IgD-negative memory B cell (primary cell): ENCODE results near the gene ABCD3. TPM values are rescaled to one million over a fixed set of nuclear protein-coding genes. Genes with fewer than 3 reads are reported as not detected.
"Not testable (repeated sequence)": the region's sequence is repeated elsewhere in the genome, so short reads cannot be mapped to it uniquely, and the experiment has no call there.

Experiments used
- H3K27ac Mint-ChIP-seq, 3 donors: one replicate each; pipeline ENCODE4 v1.8.0; 2020 to 2022; ENCODE audit warnings: mild to moderate bottlenecking in 3 of 3, mixed read lengths in 3 of 3, moderate library complexity in 1 of 3
- H3K27me3 Mint-ChIP-seq: one replicate; pipeline ENCODE4 v1.8.0; 2021; ENCODE audit warnings: mixed read lengths
- H3K36me3 Mint-ChIP-seq: one replicate; pipeline ENCODE4 v1.8.0; 2020; ENCODE audit warnings: mild to moderate bottlenecking, mixed read lengths
- H3K4me1 Mint-ChIP-seq, 3 donors: one replicate each; pipeline ENCODE4 v1.8.0; 2020 to 2022; ENCODE audit warnings: mixed read lengths in 3 of 3, mild to moderate bottlenecking in 1 of 3
- H3K4me3 Mint-ChIP-seq, 4 donors: one replicate each; pipeline ENCODE4 v1.8.0; 2020 to 2022; ENCODE audit warnings: mild to moderate bottlenecking in 4 of 4, mixed read lengths in 4 of 4, moderate library complexity in 3 of 4
- H3K9me3 Mint-ChIP-seq, 3 donors: one replicate each; pipeline ENCODE4 v1.8.0; 2020 to 2021; ENCODE audit warnings: mixed read lengths in 3 of 3, mild to moderate bottlenecking in 1 of 3
- polyA plus RNA-seq: library from polyadenylated mRNA; unstranded; fragments of 300-500 nt; fragmentation: Illumina TruSeq; gene quantifications from one replicate; pipeline ENCODE4 v1.2.3, GENCODE V29; 2021

Gene ABCD3
- 9.0 TPM for polyA plus RNA-seq

GRCh38 chr1:94417978-94418663 lies at the start of gene ABCD3:
Gene ABCD3 (plus strand): TSS chr1:94418389. CDS start chr1:94418479, 90 bp downstream.
- peak within 1 kb of the TSS in 1 of 3 donors; percentile 60 for H3K27ac Mint-ChIP-seq
- peaks cover 3% of the 10 kb centered on the region for H3K36me3 Mint-ChIP-seq
- H3K4me1 Mint-ChIP-seq, result peaks cover 15 to 23% (median 19%) of the 10 kb centered on the region in 3 donors
- no peak within 1 kb of the TSS for H3K4me3 Mint-ChIP-seq
- H3K9me3 Mint-ChIP-seq, result no peaks in the 10 kb centered on the region
- peaks cover 2% of the 10 kb centered on the region for H3K27me3 Mint-ChIP-seq

- H3K9me3 Mint-ChIP-seq, H3K27ac Mint-ChIP-seq, H3K36me3 Mint-ChIP-seq, H3K4me1 Mint-ChIP-seq, H3K4me3 Mint-ChIP-seq: not testable (repeated sequence)
- H3K27me3 Mint-ChIP-seq, result peaks cover 15% of the 10 kb centered on the region
These were observed 45.4 kb upstream of the ABCD3 start for GRCh38 chr1:94372771-94373170.

DNA sequence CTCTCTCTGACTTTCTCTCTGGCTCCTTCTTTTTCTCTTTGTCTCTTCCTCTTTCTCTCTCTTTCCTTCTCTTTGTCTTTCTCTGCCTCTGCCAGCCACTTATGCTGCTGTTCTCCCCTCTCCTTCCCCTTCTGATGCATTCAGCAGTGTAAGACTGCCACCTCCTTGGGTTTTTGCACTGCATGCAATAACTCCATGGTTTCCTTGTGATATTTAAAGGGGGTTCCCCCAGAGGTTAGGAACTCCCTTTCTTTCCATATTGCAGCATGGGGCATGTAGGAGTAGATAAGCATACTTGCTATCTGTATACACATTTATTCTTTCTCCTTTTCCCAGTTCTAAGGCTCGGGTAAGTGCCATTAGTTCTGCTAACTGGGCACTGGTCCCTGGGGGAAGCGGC lies 44.9 kb upstream of the ABCD3 start:
- H3K4me1 Mint-ChIP-seq, H3K27ac Mint-ChIP-seq, H3K36me3 Mint-ChIP-seq, H3K9me3 Mint-ChIP-seq, H3K4me3 Mint-ChIP-seq: not testable (repeated sequence)
- H3K27me3 Mint-ChIP-seq, result peaks cover 16% of the 10 kb centered on the region

DNA sequence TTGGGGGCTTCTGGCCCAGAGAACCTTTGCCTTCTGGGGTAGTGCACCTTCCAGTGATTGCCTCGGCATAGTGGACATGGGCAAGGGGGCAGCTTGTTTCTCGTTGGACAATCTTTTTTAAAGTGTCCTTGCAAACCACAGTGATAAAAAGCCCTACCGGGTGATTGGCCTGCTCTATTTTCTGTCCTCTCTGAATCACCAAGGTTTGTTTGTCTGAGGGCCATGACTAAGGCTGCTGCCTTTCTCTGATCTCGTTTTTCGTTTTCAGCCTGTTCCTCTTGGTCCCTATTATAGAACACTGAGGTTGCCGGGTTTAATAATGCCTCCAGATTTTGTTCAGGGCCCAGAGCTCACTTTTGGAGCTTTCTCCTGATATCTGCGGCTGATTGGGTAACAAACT lies 42.5 kb upstream of the ABCD3 start:
- H3K9me3 Mint-ChIP-seq, H3K27ac Mint-ChIP-seq, H3K4me3 Mint-ChIP-seq, H3K36me3 Mint-ChIP-seq, H3K4me1 Mint-ChIP-seq: not testable (repeated sequence)
- H3K27me3 Mint-ChIP-seq, result peaks cover 14% of the 10 kb centered on the region

DNA sequence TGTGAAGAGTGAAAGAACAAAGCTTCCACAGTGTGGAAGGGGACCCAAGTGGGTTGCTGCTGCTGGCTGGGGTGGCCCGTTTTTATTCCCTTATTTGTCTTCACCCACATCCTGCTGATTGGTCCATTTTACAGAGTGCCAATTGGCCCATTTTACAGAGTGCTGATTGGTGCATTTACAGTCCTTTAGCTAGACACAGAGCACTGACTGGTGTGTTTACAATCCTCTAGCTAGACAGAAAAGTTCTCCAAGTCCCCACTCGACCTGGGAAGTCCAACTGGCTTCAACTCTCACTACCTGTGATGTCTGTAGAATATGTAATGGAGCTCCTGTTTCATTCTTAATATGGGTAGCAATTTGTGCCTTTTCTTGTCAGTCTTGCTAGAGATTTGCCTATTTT lies 39.7 kb upstream of the ABCD3 start:
- not testable (repeated sequence) for H3K27ac Mint-ChIP-seq, H3K36me3 Mint-ChIP-seq, H3K9me3 Mint-ChIP-seq, H3K4me1 Mint-ChIP-seq, H3K4me3 Mint-ChIP-seq
- H3K27me3 Mint-ChIP-seq, result peaks cover 11% of the 10 kb centered on the region

DNA sequence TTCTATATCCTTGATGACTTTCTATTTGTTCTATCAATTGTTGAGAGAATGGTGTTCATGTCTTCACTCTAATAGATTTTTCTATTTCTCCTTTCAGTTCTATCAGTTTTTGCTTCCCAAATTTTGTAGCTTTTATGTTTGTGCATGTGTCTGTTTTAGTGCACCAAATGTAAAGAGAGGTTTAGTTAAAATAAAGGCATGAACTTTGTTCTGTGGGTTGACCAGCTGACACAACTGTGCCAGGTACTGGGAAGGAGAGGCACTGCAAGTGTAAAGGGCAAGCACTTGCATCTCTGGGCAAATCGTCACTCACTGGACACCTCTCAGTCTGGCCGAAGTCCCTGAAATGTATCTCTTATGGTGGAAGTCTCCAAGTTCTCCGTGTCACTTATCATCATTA lies 38.6 kb upstream of the ABCD3 start:
- Mint-ChIP-seq H3K4me3 (no peak overlapping the region), H3K4me1 (peaks cover 0 to 4% (median 4%) of the 10 kb centered on the region in 3 donors), H3K27ac (no peak overlapping the region), H3K27me3 (peaks cover 14% of the 10 kb centered on the region), H3K9me3 (peaks cover 0 to 2% (median 0%) of the 10 kb centered on the region in 3 donors), H3K36me3 (no peaks in the 10 kb centered on the region)

DNA sequence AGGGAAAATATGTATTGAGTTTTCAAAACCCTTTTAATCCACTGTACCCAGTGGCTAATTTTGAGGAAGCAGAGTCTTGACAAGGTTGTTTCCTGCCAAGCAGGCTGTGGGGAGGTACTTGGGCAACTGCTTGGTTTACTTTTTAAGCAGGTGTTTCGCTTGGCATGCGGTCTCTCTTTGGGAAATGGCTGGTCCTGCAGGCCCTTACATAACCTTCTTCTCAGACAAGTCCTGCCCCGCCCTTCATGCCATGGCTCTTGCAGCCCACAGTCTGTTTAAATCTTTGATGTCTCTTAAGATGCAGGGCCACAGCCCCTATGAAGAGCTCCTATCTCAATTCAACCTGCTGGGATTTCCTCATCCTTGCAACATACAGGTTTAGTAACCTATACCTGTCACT lies 36.0 kb upstream of the ABCD3 start:
- H3K27me3 Mint-ChIP-seq, result peaks cover 16% of the 10 kb centered on the region
- no peak overlapping the region for H3K4me3 Mint-ChIP-seq
- H3K9me3 Mint-ChIP-seq, result peaks cover 0 to 2% (median 0%) of the 10 kb centered on the region in 3 donors
- peaks cover 0 to 11% (median 8%) of the 10 kb centered on the region in 3 donors for H3K4me1 Mint-ChIP-seq
- H3K27ac Mint-ChIP-seq, result no peak overlapping the region
- no peaks in the 10 kb centered on the region for H3K36me3 Mint-ChIP-seq

- peaks cover 11% of the 10 kb centered on the region for H3K27me3 Mint-ChIP-seq
- peaks cover 0 to 3% (median 2%) of the 10 kb centered on the region in 3 donors for H3K9me3 Mint-ChIP-seq
- no peak overlapping the region for H3K27ac Mint-ChIP-seq
- H3K4me1 Mint-ChIP-seq, result peaks cover 0 to 11% (median 8%) of the 10 kb centered on the region in 3 donors
- no peak overlapping the region for H3K4me3 Mint-ChIP-seq
- H3K36me3 Mint-ChIP-seq, result no peaks in the 10 kb centered on the region
These were observed 34.2 kb upstream of the ABCD3 start for GRCh38 chr1:94383966-94384408.

DNA sequence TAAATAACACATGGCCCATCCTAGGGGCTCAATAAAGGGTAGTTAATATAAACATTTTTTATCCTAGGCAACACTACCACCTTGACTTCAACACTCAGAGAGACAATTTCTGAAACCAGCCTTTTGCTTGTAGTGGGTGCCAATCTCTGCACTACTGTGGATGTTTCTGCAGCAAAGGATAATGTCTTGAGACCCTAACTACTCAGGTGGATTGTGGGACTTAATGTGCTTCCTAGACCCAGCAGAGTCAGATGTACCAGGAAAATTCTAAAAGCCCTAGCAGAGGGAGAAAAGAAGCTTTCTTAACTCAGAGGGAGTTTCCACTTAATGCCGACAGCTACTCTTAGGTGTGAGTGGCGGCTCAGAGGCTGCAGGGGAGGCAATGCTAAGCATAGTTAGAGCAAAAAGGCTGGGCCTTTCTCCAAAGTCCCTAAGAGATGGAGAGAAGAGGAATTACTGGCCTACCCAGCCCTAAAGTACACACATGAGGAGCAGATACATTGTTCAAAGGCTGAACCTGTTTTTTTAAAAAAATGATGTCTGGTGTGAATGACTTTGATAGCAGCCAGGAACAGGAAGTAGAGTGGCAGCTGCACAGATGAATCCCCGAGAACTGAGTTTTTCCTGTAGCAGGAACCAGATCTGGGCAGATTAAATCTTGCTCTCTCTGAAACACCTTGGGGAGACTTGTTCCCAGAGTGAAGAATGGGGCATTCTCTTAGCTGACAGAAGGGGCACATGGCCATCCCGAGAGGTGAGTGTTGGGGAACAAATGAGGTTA lies 33.5 kb upstream of the ABCD3 start:
- H3K36me3 Mint-ChIP-seq, result no peaks in the 10 kb centered on the region
- peaks cover 11% of the 10 kb centered on the region for H3K27me3 Mint-ChIP-seq
- H3K9me3 Mint-ChIP-seq, result peaks cover 2 to 3% (median 2%) of the 10 kb centered on the region in 3 donors
- H3K4me3 Mint-ChIP-seq, result peak overlapping the region in 2 of 4 donors; percentile 68 to 78
- H3K27ac Mint-ChIP-seq, result peak overlapping the region in 1 of 3 donors; percentile 58
- H3K4me1 Mint-ChIP-seq, result peaks cover 0 to 11% (median 8%) of the 10 kb centered on the region in 3 donors

GRCh38 chr1:94385308-94385929 lies 32.8 kb upstream of the ABCD3 start:
- Mint-ChIP-seq H3K27me3 (peaks cover 12% of the 10 kb centered on the region), H3K4me3 (peak overlapping the region in 2 of 4 donors; percentile 68 to 78), H3K27ac (peak overlapping the region in 1 of 3 donors; percentile 58), H3K9me3 (peaks cover 3 to 4% (median 3%) of the 10 kb centered on the region in 3 donors), H3K4me1 (peaks cover 0 to 11% (median 8%) of the 10 kb centered on the region in 3 donors), H3K36me3 (no peaks in the 10 kb centered on the region)

DNA sequence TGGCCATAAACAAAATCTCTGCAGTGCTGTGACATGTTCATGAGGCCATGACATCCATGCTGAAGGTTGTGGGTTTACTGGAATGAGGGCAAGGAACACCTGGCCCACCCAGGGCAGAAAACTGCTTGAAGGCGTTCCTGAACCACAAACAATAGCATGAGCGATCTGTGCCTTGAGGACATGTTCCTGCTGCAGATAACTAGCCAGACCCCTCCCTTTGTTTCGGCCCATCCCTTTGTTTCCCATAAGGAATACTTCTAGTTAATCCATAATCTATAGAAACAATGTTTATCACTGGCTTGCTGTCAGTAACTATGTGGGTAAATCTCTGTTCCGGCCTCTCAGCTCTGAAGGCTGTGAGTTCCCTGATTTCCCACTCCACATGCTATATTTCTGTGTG lies 28.9 kb upstream of the ABCD3 start:
- H3K4me1 Mint-ChIP-seq, result peaks cover 0 to 7% (median 4%) of the 10 kb centered on the region in 3 donors
- H3K36me3 Mint-ChIP-seq, result no peaks in the 10 kb centered on the region
- peaks cover 2 to 7% (median 4%) of the 10 kb centered on the region in 3 donors for H3K9me3 Mint-ChIP-seq
- no peak overlapping the region for H3K4me3 Mint-ChIP-seq
- peaks cover 18% of the 10 kb centered on the region for H3K27me3 Mint-ChIP-seq
- H3K27ac Mint-ChIP-seq, result no peak overlapping the region

DNA sequence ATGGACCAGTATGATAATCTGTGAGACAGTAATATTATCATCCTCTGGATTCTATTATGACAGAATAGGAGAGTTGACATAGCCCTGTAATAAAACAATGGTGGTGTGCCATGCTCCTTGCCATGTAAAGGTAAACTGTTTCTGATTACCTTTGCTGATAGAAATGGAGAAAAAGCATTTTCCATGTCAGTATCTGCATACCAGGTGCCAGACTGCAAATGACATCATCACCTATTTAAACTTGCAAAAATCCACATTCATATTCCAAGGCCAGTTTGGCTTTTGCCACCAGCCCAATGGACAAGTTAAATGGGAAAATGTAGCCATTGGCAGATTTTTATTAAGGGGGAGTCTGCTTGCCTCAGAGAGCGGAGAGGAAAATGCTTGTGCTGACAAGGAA lies 23.9 kb upstream of the ABCD3 start:
- H3K4me3 Mint-ChIP-seq, result no peak overlapping the region
- H3K27ac Mint-ChIP-seq, result no peak overlapping the region
- H3K9me3 Mint-ChIP-seq, result peaks cover 2 to 5% (median 4%) of the 10 kb centered on the region in 3 donors
- peaks cover 13% of the 10 kb centered on the region for H3K27me3 Mint-ChIP-seq
- no peaks in the 10 kb centered on the region for H3K4me1 Mint-ChIP-seq
- no peaks in the 10 kb centered on the region for H3K36me3 Mint-ChIP-seq

DNA sequence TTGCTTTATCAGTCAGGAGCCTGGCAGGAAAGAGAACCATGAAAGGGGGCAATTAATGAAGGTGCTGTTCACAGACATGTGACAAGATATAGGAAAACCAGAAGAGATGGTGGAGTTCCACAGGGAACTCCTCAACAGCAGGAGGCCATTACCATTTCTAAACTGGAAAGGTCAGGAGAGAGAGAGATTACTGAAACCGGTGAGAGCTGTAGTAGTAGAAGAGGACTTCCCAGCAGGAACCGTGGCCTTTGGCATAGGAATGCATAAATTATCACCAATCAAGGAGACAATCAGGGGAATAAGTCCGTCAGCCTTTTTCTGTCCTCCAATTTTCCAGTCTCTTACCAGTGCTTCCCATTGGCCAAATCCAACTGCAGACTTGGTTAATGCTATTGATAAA lies 23.0 kb upstream of the ABCD3 start:
- Mint-ChIP-seq H3K4me1 (no peaks in the 10 kb centered on the region), H3K4me3 (no peak overlapping the region), H3K36me3 (no peaks in the 10 kb centered on the region), H3K27ac (no peak overlapping the region), H3K9me3 (peaks cover 0 to 5% (median 0%) of the 10 kb centered on the region in 3 donors), H3K27me3 (peaks cover 10% of the 10 kb centered on the region)

DNA sequence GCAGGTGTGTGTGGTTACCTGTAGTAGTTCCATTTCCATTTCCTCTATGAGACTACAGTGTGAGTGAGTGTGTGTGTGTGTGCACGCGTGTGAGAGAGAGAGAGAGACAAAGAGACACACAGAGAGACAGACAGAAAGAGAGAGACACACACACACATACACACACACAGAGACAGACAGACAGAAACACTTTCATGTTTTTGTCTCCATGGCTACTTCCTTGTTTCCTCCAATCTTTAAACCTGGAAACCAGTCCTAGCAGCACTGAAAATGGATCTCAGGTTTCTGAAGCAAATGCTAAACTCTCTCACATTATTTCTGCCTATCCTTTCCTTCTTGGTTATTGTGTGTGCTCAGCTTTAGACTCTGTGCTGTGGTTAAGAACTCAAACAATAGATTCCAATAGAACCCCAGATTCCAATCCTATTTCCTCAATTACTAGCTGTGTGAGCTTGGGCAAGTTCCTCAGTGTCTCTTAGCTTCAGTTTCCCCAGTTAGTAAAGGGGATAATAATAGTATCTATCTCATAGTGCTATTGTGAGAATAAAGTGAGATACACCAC lies 22.4 kb upstream of the ABCD3 start:
- H3K27me3 Mint-ChIP-seq, result peaks cover 13% of the 10 kb centered on the region
- H3K27ac Mint-ChIP-seq, result no peak overlapping the region
- peaks cover 0 to 5% (median 0%) of the 10 kb centered on the region in 3 donors for H3K9me3 Mint-ChIP-seq
- no peaks in the 10 kb centered on the region for H3K4me1 Mint-ChIP-seq
- H3K4me3 Mint-ChIP-seq, result no peak overlapping the region
- H3K36me3 Mint-ChIP-seq, result no peaks in the 10 kb centered on the region
